Thyroid gland (tissue), 4 donors: ENCODE measurements around the gene CXCR4.

ENCODE experiments used
- POLR2A ChIP-seq, 2 donors: fragments of 450-650 bp; IDR thresholded peaks; one replicate each; pipeline ENCODE4 v1.6.1; 2017; ENCODE audit warnings: antibody characterized with exemption in 2 of 2, mild to moderate bottlenecking in 2 of 2, moderate library complexity in 1 of 2
- TF ChIP-seq, protein P1 (sequence below), 6 experiments: fragments of 200-600 bp in 3 of 6; fragments of 450-650 bp in 3 of 6; sonication (generic) in 3 of 6; IDR thresholded peaks; one replicate each; pipeline ENCODE4 v1.5.1; 2016 to 2019; ENCODE audit warnings: antibody characterized with exemption in 6 of 6, mild to moderate bottlenecking in 2 of 6, inconsistent platforms in 1 of 6, moderate library complexity in 1 of 6

DNA sequence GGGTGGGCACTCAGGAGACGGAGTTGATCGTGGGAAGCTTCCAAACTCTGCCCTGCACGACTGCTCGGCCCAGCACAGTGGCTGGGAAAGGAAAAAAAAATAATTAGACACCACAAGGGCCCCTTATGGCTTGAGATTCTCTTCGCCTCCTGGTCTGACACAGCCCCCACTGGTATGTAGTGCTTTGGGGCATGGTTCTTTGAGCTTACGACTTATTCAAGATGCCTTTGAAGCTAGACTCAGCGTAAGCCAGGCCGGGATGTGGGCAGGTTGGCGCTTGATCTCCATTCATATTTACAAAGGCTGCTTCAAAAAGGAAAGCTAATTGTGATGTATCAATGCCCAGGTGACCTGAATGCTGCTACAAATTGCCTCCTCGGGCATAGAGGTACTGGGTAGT, 50.5 kb downstream of the CXCR4 start:
- TF ChIP-seq, protein P1, sequence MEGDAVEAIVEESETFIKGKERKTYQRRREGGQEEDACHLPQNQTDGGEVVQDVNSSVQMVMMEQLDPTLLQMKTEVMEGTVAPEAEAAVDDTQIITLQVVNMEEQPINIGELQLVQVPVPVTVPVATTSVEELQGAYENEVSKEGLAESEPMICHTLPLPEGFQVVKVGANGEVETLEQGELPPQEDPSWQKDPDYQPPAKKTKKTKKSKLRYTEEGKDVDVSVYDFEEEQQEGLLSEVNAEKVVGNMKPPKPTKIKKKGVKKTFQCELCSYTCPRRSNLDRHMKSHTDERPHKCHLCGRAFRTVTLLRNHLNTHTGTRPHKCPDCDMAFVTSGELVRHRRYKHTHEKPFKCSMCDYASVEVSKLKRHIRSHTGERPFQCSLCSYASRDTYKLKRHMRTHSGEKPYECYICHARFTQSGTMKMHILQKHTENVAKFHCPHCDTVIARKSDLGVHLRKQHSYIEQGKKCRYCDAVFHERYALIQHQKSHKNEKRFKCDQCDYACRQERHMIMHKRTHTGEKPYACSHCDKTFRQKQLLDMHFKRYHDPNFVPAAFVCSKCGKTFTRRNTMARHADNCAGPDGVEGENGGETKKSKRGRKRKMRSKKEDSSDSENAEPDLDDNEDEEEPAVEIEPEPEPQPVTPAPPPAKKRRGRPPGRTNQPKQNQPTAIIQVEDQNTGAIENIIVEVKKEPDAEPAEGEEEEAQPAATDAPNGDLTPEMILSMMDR (IDR thresholded peaks at IDR 0.05): no peak
- no peak for TF ChIP-seq POLR2A (IDR thresholded peaks at IDR 0.05)
